ENCODE measurements around the gene HCAR2.
A peak's percentile ranks its signal among the peaks of the same experiment; 100 is the strongest.
"Not testable (repeated sequence)": the region's sequence is repeated elsewhere in the genome, so short reads cannot be mapped to it uniquely, and the experiment has no call there.

Gene HCAR2

DNA sequence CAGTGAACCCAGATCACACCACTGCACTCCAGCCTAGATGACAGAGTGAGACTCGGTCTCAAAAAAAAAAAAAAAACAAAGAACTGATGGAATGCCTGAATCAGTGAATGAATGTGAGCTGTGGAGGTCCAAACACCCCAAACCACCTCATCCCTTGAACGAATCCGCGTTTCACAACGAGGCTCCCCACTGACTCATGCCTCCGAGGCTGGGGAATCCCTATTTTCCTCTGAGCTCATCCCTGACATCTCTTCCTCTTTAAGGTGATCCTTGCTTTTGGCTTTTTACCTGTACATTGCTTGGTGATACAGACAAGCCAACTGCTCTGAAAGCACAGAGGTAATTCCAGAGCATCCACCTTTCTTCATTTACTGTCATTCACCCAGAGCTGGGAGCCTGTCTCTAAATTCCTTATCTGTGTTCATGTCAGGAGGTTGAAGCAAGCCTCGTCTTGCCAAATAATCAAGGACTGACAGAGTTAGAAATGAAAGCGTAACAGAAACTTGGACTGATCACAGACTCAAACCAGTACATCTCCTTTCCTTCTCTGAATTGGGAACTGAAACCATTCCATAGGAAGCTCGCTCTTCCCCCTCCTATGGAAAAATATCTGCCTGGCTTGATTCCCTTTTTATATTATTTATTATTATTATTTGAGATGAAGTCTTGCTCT, 3.0 kb downstream of the HCAR2 start:
- not testable (repeated sequence) for H3K4me3 ChIP-seq (ENCODE audit: low read length); DNase-seq (ENCODE audit: low read depth)

- not testable (repeated sequence) for H3K4me3 ChIP-seq (ENCODE audit: low read length); DNase-seq (ENCODE audit: low read depth)
These were observed 6.2 kb downstream of the HCAR2 start for GRCh38 chr12:122696922-122697321.

DNA sequence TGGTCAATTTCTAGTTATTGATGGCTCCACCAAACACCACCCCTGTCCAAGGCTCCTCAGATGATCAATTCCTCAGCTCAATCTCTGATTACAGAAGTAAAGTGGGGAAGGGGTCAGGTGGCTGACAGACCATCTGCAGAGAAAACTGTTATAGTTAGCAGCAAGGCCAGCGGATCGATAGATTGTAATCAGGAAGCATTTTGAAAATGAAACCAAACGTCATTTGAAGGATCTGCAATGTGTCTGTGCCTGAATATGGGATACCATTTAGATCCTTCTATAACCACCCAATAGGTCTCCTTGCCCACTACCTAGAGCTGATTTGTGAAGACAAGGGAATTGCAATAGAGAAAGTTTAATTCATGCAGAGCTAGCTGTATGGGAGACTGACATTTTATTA, 11.6 kb downstream of the HCAR2 start:
- no peak for DNase-seq (ENCODE audit: low read depth)
- H3K4me3 ChIP-seq (ENCODE audit: low read length): no peak overlapping the region
- TF ChIP-seq CTCF (conservative IDR thresholded peaks at IDR 0.05; ENCODE audit: low read length): no peak

GRCh38 chr12:122688291-122688690, 14.9 kb downstream of the HCAR2 start:
- H3K4me3 ChIP-seq (ENCODE audit: low read length): no peak overlapping the region
- no peak for DNase-seq (ENCODE audit: low read depth)
- no peak for TF ChIP-seq CTCF (conservative IDR thresholded peaks at IDR 0.05; ENCODE audit: low read length)

DNA sequence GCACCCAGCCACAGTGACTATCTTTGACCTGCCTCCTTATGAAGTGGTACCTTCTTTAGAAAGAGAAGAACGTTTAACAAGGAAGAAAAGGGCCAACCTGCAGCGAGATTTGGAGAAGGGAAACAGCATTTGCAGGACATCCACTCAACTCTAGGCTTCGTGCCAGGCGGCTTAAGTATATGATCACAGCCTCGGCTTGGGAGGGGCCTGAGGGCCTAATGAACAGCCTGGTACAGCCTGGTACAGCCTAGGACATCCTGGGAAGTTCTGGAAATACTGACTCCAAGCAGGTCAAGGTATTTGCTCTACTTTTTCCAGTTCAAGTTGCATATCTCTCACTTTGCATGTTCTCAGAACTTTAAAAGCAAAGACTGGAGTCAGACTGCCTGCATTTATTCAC, 16.1 kb downstream of the HCAR2 start:
- TF ChIP-seq CTCF (conservative IDR thresholded peaks at IDR 0.05; ENCODE audit: low read length): no peak
- no peak overlapping the region for H3K4me3 ChIP-seq (ENCODE audit: low read length)
- peak; percentile 3 for DNase-seq (ENCODE audit: low read depth)

DNA sequence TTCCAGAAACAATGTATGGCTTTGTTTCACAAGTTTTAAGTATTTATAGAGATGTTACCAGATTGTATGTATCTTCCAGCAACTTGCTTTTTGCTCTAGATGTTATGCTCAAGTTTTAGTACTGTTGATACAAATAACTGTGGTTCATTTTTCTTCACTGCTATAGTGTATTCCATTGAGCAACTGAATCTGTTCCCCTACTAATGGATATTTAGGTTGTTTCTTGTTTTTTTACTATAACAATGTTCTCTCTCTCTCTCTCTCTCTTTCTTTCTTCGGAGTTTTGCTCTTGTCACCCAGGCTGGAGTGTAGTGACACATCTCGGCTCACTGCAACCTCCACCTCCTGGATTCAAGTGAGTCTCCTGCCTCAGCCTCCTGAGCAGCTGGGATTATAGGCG, 16.6 kb downstream of the HCAR2 start:
- no peak for TF ChIP-seq CTCF (conservative IDR thresholded peaks at IDR 0.05; ENCODE audit: low read length)
- DNase-seq (ENCODE audit: low read depth): no peak
- H3K4me3 ChIP-seq (ENCODE audit: low read length): no peak overlapping the region

- no peak for TF ChIP-seq CTCF (conservative IDR thresholded peaks at IDR 0.05; ENCODE audit: low read length)
- no peak overlapping the region for H3K4me3 ChIP-seq (ENCODE audit: low read length)
- DNase-seq (ENCODE audit: low read depth): no peak
These were observed 18.8 kb downstream of the HCAR2 start for GRCh38 chr12:122684297-122684813.

DNA sequence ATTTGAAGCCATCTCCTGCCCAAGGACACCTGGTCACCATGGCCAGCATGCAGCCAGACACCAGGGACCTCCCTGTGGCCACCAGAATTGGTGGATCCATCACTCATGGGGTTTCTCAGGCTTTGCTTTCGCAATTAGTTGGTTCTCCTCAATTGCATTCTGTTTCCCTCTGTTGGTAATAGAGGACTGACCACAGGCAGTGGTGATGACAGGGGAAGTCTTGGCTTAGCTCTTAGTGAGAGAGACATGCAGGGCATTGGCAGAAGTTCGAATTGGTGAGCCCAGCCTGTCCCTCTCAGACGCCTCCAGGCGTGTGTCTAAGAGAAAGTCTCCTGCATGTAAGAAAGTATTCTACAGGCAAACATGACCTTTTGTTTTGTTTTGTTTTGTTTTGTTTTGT, 21.3 kb downstream of the HCAR2 start:
- DNase-seq (ENCODE audit: low read depth): peak; percentile 87
- TF ChIP-seq CTCF (conservative IDR thresholded peaks at IDR 0.05; ENCODE audit: low read length): no peak
- no peak overlapping the region for H3K4me3 ChIP-seq (ENCODE audit: low read length)

GRCh38 chr12:122680989-122681388, 22.2 kb downstream of the HCAR2 start:
- not testable (repeated sequence) for H3K4me3 ChIP-seq (ENCODE audit: low read length); DNase-seq (ENCODE audit: low read depth)

- DNase-seq (ENCODE audit: low read depth); H3K4me3 ChIP-seq (ENCODE audit: low read length): not testable (repeated sequence)
These were observed 26.4 kb downstream of the HCAR2 start for GRCh38 chr12:122676781-122677180.

- DNase-seq (ENCODE audit: low read depth): not testable (repeated sequence)
These were observed 27.1 kb downstream of the HCAR2 start for GRCh38 chr12:122676015-122676414.

More at GRCh38 chr12:122676015-122676414, 27.1 kb downstream of the HCAR2 start:
- not testable (repeated sequence) for H3K4me3 ChIP-seq (ENCODE audit: low read length)

All from AG10803 (cell line).